Caki2 (cell line): Measurements from ENCODE around the gene MGLL. TPM values are rescaled to one million over a fixed set of nuclear protein-coding genes. Genes with fewer than 3 reads are reported as not detected.
A peak's percentile ranks its signal among the peaks of the same experiment; 100 is the strongest.

Experiments
- DNase-seq: peaks from one replicate; pipeline ENCODE4 v3.0.0-alpha.2; 2015; ENCODE audit warnings: low read depth
- in situ Hi-C: cut with HindIII; loops from 2 replicates; pipeline ENCODE4 v1.10.0; 2016; ENCODE audit warnings: low sequenced_read_pairs, low pct_unique_long_range_greater_than_20kb, mixed read lengths
- total RNA-seq: library from RNA; depleted of rRNA; stranded (reverse); fragments of >200 nt; shearing (Covaris generic); gene quantifications from 2 replicates; pipeline ENCODE4 v1.2.3, GENCODE V29; 2014; ENCODE audit warnings: low replicate concordance

MGLL gene
- total RNA-seq, 1 experiment from 2014 or later: 53.0 TPM

DNA sequence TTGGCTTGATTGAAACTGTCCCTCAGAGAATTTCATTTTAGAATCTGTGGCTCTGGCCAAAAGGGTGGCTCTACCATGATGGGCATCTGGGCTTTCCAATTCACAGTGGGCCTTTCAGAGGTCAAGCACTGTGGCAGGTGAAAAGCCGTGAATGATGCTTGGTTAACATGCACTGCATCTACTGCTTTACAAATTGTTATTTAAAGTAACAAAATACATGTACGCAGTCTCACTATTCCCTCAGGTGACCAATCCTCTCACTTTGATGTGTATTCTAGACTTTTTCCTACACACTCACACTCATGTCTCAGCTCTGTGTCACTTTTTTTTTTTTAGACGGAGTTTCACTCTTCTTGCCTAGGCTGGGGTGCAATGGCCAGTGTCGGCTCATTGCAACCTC lies 70.5 kb downstream of the MGLL start:
- in situ Hi-C loops: no loop called here

DNA sequence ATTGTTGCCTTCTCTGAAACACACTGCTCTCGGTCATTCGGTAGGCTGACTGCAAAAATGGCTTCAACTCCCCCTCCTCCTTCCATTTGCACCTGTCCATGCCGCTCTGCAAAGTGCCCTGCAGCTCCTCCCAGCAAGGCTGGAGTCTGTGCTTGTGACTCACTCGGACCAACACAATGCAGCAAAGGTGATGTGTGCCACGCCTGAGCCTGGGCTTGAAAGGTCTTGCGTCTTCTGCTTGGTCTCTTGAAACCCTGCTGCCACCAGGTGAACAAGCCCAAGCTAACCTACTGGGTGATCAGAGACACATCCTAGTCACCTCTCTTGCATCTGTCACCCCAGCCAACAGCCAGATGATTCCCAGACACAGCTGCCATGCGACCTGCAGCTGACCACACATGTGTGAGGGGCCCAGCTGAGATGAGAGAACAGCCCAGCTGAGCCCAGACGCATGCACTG lies 71.1 kb downstream of the MGLL start:
- DNase-seq: no peak
- in situ Hi-C loops: no loop called here

More for the DNA sequence above, 70.5 kb downstream of the MGLL start:
- no peak for DNase-seq

DNA sequence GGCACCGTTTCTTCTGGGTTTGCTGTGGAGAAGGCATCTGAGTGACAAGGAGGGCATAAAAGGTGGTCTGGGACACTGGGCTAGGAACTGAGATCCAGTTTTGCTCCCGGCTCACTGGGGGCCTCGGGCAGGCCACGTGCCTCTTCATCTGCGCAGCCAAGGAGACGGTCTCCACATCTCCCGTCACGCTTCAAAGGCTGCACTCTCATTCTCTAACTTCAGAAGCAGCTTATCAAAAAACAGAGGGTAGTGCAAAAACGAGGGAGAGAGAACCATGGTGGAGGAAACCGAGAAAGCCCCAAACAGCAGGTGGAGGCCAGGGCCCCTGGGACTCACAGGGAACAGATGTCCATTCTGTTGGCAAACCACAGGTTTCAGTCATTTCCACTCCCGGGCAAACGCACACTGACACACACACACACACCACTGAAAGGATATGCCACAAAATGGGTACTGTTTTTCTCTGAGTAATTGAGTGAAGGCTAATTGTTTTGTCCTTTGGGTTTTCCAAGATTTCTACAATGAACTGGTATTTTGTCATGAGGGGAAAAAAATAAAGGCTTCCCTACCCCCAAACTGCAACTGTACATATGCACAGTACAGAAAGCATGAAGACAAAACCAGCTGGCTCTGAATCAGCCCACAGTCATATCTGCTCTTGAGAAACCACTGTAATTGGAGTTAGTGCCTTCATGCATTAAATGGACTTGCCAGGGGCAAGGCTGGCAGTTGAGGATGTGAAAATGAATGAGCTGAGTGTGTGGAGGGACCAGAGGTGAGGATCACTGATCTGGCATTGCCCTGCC lies 71.9 kb downstream of the MGLL start:
- DNase-seq: peak; percentile 75
- in situ Hi-C loops: no loop called here

DNA sequence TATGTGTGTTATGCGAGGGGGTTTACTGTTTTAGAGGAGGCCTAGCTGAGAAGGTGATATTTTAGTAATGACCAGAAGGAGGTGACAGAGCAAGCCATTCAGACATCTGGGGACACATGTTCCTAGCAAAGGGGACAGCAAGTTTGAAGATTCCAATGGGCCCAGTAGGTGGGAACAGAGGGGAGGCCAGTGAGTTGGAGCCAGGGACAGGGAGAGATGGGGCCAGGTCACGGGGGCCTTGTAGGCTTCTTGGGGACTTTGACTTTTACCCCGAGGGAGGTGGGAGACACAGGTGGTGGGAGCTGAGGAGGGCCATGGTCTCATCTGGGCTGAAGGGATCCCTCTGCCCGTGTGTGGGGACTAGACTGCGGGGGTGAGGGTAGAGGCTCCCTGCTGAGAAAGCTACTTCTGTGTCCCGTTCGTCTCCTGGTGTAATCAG lies 72.5 kb downstream of the MGLL start:
- no peak for DNase-seq
- in situ Hi-C loops: no loop called here

DNA sequence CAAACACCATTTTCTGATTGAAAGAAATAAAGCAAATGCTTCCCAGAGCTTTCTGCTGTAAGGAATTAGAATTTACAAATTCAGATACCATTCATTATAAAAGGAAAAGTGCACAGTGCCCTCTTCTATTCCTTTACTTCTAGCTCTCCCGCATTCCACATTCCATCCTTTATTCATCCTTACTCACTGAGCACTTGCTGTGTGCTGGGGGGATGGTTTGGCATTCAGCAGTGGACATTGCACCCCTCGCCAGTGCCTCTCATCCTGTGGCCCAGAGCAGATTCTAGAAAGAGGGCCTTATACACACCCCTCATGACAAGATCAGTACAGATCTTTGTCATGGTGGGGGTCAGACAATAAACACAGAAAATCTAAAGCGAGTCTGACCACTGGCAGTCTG lies 73.0 kb downstream of the MGLL start:
- in situ Hi-C loops: no loop called here
- no peak for DNase-seq

DNA sequence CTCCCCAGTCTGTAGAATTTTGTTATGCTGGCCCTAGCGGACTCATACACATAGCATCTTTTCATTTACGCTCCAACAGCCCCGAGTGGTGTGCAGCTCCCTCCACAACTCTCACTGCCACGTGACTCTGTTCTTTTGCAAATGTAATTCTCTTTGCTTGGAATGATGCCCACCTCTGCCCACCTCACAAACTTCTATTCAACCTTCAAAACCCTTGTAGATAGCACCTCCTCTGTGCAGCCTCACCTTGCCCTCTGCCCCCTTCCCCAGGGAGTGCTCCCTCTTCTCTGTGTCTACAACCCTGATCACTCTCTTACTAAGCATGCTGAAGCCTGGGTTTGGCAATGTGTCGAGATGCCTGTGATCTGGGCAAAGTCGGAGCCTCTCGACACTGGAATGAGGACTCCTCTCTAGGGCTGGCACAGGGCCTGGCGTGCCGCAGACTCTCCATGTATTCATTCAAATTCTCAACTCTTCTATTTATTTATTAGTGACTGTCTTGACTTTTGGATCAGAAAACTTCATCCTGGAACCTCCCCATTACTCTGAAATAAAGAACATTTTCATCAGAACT lies 73.5 kb downstream of the MGLL start:
- no peak for DNase-seq
- in situ Hi-C loops: no loop called here

DNA sequence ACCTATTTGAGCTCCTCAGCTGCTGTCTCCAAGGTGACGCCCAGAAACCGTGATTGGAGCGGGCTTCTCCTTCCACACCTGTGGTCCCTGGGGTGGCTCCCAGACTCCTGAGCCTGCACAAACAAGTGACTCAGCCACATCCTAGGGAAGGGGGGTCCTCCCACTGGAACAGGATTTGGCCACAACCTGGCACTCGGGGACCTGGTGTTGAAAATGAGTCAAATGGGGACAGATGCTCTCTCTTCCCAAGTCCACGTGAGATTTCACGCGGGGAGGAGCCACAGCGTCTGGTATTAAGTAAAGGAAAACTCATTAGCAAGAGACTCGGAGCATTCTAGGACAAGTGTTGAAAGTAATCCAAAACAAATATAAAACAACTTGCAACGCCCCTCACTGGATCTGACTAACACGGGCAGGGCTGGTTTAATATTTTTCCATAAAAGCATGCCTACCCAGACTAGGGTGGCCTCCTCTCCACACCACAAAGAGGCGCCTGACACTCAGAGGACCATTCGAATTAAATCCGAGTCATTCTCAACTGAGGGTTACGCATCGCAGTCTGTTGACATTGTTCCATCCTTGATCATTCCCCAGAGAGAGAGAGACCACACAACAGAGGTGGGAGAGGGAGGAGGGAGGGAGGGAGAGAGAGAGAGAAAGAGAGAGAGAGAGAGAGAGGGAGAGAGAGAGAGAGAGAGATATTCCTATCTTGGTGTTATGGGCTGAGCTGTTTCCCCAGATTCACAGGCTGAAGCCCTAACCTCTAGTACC lies 74.4 kb downstream of the MGLL start:
- in situ Hi-C loops: no loop called here
- peak; percentile 99 for DNase-seq

DNA sequence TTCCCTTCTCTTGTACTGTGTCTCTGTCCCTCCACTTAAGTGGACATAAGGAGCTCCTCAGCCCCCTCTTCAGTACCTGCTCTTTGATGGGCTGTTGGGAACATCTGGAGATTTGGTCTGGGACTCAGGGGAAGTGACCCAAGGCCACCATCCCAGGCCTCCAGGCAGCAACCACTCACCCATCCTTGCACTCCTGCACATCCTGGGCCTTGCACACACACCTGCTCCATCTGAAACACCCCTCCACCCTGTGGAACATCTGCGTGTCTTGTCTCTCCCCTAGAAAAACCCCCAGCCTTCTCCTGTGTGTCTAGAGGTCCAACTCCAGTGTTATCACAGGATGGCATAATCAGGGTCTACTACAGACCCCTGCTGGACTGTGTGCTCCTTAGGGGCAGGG lies 75.2 kb downstream of the MGLL start:
- no peak for DNase-seq
- in situ Hi-C loops: no loop called here

DNA sequence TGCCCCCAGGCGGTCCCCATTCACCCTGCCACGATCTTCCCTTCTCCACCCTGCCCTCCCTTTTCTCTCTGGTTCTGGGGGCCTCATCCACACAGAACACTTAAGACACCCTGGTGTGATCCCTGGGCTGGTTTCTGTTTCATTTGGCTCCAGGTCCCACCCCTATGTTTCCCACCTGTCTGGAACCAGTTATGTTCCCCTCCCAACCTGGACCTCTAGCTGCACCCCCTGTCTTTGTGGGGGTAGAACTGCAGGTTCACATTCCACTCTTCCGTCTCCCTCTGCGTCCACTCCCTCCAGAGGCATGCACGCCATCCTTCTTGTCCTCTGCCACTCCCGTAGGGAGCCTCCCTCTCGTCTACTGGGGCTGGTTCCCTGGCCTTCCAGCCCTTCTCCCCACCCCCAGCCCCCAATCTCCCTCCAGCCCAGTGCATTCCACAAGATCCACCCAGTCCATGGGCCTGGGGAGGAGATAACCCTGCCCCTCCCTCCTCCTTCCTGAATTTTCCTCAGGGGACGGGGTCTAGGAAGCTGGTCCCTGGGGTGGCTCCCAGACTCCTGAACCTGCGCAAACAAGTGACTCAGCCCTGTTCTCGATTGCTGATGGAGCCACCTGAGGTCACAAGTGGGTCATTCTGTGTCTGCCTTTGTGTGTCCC lies 75.8 kb downstream of the MGLL start:
- DNase-seq: peak; percentile 91
- in situ Hi-C loops: no loop called here

DNA sequence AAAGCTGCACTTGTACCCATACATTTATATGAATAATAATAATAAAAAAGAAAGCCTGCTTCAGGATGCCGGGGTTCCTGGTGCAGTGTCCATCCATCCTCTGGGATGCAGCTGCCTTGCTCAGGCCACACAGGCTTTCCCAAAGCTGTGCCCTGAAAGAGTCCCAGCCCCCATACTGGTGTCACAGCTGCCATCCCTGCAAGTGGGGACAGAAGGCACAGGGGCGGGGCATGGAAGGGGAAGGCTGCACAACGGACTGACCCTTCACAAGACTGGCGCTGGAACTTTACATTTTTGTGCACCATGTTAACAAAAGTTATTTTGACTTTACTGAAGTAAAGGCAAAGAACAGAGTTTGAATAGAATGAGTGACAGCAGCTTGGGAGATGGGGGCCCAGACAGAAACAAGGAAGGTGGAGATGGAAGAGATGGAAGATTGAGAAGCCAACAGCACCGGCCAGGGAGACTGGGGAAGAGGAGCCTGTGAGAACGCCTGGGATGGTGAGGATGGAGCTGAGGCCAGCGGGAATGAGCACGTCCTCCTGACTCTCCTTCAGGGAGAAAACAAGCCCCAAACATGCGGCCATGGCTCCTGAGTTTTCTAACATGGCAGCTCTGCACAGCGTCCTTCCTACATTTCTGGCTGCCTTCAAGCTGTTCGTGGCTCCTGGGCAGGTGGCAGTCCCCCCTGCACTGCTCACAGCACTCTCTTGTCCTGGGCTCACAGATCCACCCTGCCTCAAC lies 76.5 kb downstream of the MGLL start:
- DNase-seq: no peak
- in situ Hi-C loops: no loop called here

DNA sequence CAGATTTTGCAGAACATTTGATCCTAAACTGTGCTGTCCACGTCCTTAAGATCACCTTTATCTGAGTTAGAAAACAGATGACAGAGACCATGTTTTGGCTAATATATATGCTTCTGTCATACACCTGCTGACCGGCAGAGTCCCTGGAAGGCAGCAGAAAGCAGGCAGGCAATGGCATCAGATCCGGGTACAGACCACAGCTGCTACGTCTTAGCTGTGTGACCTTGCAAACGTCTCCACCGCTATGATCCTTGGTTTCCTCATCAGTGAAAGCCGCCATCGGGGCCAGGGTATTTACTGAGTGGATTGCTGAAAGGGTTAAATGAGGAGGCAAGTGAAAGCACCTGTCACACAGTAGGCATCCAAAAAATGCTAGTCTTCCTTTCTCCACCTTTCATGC lies 77.4 kb downstream of the MGLL start:
- DNase-seq: no peak
- in situ Hi-C loops: no loop called here

DNA sequence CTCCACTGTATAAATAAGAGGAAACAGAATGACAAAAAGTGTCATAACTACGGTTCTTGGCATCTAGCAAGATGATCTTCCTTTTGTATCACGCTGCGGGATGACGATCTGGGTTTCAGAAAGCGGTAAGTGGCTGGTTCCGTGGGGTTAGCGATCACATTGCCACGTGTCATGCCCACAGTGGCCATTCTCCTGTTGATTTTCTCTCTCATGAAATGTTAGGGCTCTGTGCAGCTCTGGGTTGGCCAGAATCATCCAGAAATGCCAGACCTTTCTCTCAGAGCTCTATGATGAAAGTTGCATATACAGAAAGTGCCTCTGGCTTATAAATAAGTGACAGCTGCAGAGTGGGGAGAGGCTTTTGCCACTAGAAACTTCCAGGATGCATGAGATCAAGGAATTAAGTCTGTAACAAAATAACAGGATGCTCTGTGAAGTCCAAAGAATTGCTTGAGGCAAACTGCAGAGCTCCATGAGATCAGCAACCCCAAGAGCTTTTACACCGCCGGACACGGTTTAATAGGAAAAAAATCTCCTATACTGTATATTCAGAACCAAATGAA lies 78.0 kb downstream of the MGLL start:
- in situ Hi-C loops: no loop called here
- no peak for DNase-seq

DNA sequence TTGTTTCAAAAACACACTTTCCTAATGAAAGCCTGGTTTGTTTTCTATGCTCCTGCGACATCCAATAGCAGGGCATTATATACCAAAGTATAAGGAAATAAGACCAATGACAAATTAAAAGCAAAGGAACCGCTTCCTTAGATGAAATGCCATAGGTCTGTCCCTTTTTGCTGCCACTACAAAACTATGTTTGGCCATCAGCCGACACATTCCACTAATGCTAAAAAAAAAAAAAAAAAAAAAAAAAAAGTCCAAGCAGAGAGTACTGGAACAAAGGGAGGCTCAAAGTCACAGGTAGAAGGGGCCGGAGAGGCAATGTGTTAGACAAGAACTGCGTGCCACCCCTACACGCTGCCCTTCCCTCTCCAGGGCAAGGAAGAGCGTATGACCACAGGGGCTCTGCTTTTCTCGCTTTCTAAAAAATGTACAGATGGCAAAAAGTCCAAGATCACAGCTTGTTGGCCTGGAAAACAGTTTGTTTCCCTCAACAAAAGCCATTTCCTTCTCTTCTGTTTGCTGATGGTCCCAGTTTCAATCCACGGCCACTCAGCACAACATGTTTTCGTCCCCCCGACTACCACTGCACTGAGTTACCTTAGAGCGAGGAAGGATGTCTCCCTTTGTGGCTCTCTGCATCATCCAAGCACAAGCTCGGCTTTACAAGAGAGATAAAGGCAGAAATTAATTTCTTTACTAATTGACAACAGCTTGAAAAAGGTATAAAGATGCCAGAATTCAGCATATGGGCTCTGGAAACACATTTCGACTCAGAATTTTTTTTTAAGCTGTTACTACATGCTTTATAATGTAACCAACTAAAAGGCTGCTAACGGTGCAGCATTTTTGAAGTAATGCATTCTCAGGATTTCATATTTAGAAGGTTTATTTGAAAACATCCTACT lies 78.7 kb downstream of the MGLL start:
- in situ Hi-C loops: no loop called here
- DNase-seq: no peak

DNA sequence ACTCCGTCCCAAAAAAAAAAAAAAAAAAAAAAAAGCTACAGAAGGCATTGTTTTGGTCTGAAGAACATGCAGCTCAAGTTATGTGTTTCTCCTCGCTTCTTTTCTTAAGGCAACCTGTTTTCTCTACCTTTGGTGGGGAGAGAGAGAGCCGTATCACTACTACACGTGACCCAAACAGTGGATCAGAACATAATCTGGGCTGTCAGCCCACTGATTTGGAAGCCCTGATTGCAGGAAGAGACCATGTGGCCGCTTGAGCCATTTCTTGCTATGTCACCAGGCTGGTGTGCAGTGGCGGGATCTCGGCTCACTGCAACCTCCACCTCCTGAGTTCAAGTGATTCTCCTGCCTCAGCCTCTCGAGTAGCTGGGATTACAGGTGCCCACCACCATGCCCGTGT lies 79.7 kb downstream of the MGLL start:
- in situ Hi-C loops: no loop called here
- DNase-seq: no peak

DNA sequence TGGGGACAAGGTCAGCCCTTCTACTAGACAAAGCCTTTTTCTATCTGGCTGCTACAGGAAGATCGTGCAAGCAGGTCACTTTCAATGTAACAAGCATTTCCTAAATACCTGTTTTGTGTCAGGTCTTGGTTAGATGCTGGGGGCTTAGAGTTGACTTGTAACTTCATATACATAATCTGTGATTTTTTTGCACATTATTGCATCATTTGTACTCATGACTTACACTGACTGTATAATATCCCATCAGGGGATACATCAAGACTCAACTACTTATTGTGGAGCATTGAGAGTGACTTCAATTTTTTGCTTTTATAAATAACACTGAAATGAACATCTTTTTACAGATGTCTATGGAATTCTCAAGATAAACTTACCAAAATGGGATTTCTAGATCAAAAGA lies 80.6 kb downstream of the MGLL start:
- in situ Hi-C loops: no loop called here
- DNase-seq: no peak

DNA sequence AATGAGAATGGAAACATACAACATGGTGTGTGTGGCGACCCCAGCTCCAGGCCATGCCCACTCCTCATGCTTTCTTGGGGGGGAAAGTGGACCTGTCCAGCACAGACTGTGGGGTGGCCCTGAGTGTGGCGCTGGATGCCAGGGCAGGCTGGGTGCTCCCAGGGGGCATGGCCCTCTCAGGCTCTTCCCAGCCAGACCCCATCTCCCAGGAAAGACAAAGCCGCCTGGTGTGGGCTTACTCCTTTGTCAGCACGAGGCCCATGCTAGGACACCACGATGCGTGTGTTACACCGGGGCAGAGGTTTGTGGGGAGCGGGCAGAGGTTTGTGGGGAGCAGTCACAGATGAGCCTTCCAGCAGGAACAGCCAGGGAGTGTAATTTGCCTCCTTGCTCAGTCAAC lies 81.1 kb downstream of the MGLL start:
- no peak for DNase-seq
- in situ Hi-C loops: no loop called here
